Motor neuron (in vitro differentiated cells): ENCODE data around the gene SMPD1. TPM values are rescaled to one million over a fixed set of nuclear protein-coding genes. Genes with fewer than 3 reads are reported as not detected.
A peak's percentile ranks its signal among the peaks of the same experiment; 100 is the strongest.
"Not testable (repeated sequence)": the region's sequence is repeated elsewhere in the genome, so short reads cannot be mapped to it uniquely, and the experiment has no call there.

Source experiments
- ATAC-seq, 8 experiments: fragments of 200-7000 bp; cut with Tn5 transposase; replicated peaks in 6 of 8; 2 replicates each; pipeline ENCODE4 v1.8.0; 2021; ENCODE audit warnings: mild to moderate bottlenecking in 8 of 8, moderate library complexity in 8 of 8
- H3K27ac ChIP-seq, 2 donors: fragments of 250-450 bp; sonication (Bioruptor Pico); 2 replicates each; pipeline ENCODE4 v1.9.0; 2021; ENCODE audit warnings: antibody characterized with exemption in 2 of 2, mild to moderate bottlenecking in 2 of 2, moderate library complexity in 1 of 2
- H3K4me1 ChIP-seq, 2 donors: fragments of 250-450 bp; sonication (Bioruptor Pico); replicated peaks in 1 of 2; 2 replicates each; pipeline ENCODE4 v1.6.1; 2021; ENCODE audit warnings: antibody characterized with exemption in 2 of 2, mild to moderate bottlenecking in 2 of 2, moderate library complexity in 1 of 2
- H3K4me3 ChIP-seq, 5 donors: fragments of 250-450 bp; sonication (Bioruptor Pico); 2 replicates each; pipeline ENCODE4 v1.9.0; 2021; ENCODE audit warnings: antibody characterized with exemption in 5 of 5, mild to moderate bottlenecking in 5 of 5, moderate library complexity in 4 of 5
- WGBS, 10 experiments: fragments of 450-650 bp; shearing (Covaris generic); methylation state at CpG; one replicate each; pipeline ENCODE4 v1.0.0; 2022; 5-methylcytosine and 5-hydroxymethylcytosine counted together
- in situ Hi-C, 9 experiments: fragments of 400-800 bp; cut with MboI; loops; one replicate each; pipeline ENCODE4 v1.15.0; 2021; ENCODE audit warnings: low sequenced_read_pairs in 9 of 9, low pct_unique_long_range_greater_than_20kb in 2 of 9; ENCODE audit not compliant: unreplicated experiment in 9 of 9
- total RNA-seq, 8 experiments: library from RNA; unstranded; fragments of 300-600 nt; gene quantifications; 2 replicates each; pipeline versions ENCODE4 v1.2.3 to v1.2.4, GENCODE V29; 2022

SMPD1 gene
- total RNA-seq, 8 experiments from 2014 or later, result 14.4 to 75.1 (median 21.0) TPM

DNA sequence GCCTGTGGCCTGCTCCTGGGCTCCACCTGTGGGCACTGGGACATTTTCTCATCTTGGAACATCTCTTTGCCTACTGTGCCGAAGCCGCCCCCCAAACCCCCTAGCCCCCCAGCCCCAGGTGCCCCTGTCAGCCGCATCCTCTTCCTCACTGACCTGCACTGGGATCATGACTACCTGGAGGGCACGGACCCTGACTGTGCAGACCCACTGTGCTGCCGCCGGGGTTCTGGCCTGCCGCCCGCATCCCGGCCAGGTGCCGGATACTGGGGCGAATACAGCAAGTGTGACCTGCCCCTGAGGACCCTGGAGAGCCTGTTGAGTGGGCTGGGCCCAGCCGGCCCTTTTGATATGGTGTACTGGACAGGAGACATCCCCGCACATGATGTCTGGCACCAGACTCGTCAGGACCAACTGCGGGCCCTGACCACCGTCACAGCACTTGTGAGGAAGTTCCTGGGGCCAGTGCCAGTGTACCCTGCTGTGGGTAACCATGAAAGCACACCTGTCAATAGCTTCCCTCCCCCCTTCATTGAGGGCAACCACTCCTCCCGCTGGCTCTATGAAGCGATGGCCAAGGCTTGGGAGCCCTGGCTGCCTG, 1.4 kb downstream of the SMPD1 start:
- in situ Hi-C loops, result loop anchor here in 2 of 9 experiments (25.0 kb wide), 1 partner anchor 221 kb away; the partner anchor contains the start of genes ILK (in 2 of the 2), RRP8 (in 2 of the 2), TAF10 (in 2 of the 2) and TPP1 (in 2 of the 2)
- Histone ChIP-seq H3K4me3 (peak overlapping the region in 3 of 5 donors; percentile 66 to 87 (median 70)), H3K27ac (no peak overlapping the region), H3K4me1 (peaks cover 17 to 18% of the 10 kb centered on the region in 2 donors)
- ATAC-seq, result no peak
- WGBS, 10 experiments, result 90 to 100% (median 97%) methylated on average over 1 to 6 of the region's 18 CpGs; no CpG with 5 or more reads in 6 of the 10 experiments

DNA sequence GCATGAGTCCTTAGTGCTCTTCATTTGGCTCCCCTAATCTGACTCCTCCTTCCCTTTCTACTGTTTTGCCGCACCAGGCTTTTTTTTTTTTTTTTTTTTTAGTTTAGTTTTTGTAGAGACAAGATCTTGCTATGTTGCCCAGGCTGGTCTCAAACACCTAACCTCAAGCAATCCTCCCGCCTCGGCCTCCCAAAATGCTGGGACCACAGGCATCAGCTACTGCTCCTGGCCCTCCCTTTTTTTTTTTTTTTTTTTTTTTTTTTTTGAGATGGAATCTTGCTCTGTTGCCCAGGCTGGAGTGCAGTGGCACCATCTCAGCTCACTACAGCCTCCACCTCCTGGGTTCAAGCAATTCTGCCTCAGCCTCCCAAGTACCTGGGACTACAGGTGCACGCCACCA, 2.0 kb downstream of the SMPD1 start:
- not testable (repeated sequence) for ATAC-seq, H3K4me3 ChIP-seq, H3K27ac ChIP-seq
- H3K4me1 ChIP-seq, result peaks cover 17 to 18% of the 10 kb centered on the region in 2 donors
- 85 to 100% (median 97%) methylated on average over 1 to 3 of the region's 4 CpGs; no CpG with 5 or more reads in 5 of the 10 experiments for WGBS, 10 experiments
- in situ Hi-C loops, result loop anchor here in 2 of 9 experiments (25.0 kb wide), 1 partner anchor 220 kb away; the partner anchor contains the start of genes ILK (in 2 of the 2), RRP8 (in 2 of the 2), TAF10 (in 2 of the 2) and TPP1 (in 2 of the 2)

DNA sequence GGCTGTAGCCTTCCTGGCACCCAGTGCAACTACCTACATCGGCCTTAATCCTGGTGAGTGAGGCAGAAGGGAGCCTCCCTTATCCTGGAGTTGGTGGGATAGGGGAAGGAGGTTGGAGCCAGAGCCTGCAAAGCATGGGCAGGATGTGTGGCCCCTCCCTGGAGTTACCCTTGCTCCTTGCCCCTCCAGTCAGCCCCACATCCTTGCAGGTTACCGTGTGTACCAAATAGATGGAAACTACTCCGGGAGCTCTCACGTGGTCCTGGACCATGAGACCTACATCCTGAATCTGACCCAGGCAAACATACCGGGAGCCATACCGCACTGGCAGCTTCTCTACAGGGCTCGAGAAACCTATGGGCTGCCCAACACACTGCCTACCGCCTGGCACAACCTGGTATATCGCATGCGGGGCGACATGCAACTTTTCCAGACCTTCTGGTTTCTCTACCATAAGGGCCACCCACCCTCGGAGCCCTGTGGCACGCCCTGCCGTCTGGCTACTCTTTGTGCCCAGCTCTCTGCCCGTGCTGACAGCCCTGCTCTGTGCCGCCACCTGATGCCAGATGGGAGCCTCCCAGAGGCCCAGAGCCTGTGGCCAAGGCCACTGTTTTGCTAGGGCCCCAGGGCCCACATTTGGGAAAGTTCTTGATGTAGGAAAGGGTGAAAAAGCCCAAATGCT, 3.9 kb downstream of the SMPD1 start:
- in situ Hi-C loops, result loop anchor here in 2 of 9 experiments (25.0 kb wide), 1 partner anchor 218 kb away; the partner anchor contains the start of genes ILK (in 2 of the 2), RRP8 (in 2 of the 2), TAF10 (in 2 of the 2) and TPP1 (in 2 of the 2)
- peaks cover 10 to 13% of the 10 kb centered on the region in 2 donors for H3K4me1 ChIP-seq
- ATAC-seq, result no peak
- no peak overlapping the region for H3K27ac ChIP-seq
- 60 to 100% (median 95%) methylated on average over 1 to 5 of the region's 16 CpGs; no CpG with 5 or more reads in 6 of the 10 experiments for WGBS, 10 experiments
- H3K4me3 ChIP-seq, result no peak overlapping the region

DNA sequence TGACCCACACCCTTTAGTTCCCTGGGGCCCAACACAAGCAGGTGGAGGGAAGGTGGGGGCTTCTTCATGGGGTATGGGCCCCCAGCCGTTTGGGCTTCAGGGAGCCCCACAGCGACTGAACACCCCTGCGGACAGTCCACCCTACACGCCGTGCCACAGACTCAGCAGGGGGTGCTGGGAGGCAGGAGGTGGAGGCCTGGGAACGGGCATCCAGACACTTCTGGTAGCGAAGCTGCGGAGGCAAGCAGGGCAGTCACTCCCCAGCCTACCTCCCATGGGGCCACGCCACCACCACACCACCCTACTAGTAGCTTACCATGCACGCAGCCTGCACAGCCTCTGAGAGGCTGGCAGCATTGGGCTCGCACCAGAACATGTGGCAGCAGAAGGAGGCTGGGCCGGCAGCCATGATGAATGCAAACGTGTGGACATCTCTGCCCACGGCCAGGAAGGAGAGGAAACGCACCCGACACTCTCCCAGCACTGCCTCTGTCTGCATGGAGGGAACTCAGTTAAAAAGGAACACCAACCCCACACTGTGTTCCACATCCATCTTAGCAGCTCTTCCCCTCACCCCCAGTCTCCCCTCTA, 5.3 kb downstream of the SMPD1 start:
- ATAC-seq, result no peak
- Histone ChIP-seq H3K27ac (no peak overlapping the region), H3K4me3 (no peak overlapping the region), H3K4me1 (peaks cover 6 to 8% of the 10 kb centered on the region in 2 donors)
- in situ Hi-C loops, result loop anchor here in 2 of 9 experiments (25.0 kb wide), 1 partner anchor 217 kb away; the partner anchor contains the start of genes ILK (in 2 of the 2), RRP8 (in 2 of the 2), TAF10 (in 2 of the 2) and TPP1 (in 2 of the 2)
- 85 to 100% methylated on average over 1 to 3 of the region's 16 CpGs; no CpG with 5 or more reads in 8 of the 10 experiments for WGBS, 10 experiments

DNA sequence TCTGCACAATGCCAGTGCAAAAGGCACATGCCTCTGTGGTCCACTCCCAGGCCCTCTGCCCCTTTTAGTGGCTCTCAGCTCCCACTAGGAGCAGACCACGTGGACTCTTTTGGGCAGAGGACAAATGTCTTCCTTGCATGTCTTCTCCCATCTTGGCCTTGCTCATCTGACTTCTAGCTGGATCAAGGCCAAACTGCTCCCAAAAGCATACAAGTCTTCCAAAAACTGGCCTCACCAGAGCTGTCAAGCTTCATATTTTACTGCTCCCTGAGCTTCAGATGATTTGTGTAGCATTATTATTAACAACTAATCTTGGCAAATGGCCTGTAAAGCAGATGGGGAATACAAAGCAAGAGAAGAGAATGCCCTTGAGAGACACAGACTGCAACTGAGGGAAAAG, 6.9 kb downstream of the SMPD1 start:
- Histone ChIP-seq H3K4me1 (no peaks in the 10 kb centered on the region), H3K27ac (no peak overlapping the region), H3K4me3 (no peak overlapping the region)
- in situ Hi-C loops, result loop anchor here in 2 of 9 experiments (25.0 kb wide), 1 partner anchor 215 kb away; the partner anchor contains the start of genes ILK (in 2 of the 2), RRP8 (in 2 of the 2), TAF10 (in 2 of the 2) and TPP1 (in 2 of the 2)
- ATAC-seq, result no peak
- 60 to 100% (median 83%) methylated on average over 1 of the region's 1 CpG; no CpG with 5 or more reads in 7 of the 10 experiments for WGBS, 10 experiments

DNA sequence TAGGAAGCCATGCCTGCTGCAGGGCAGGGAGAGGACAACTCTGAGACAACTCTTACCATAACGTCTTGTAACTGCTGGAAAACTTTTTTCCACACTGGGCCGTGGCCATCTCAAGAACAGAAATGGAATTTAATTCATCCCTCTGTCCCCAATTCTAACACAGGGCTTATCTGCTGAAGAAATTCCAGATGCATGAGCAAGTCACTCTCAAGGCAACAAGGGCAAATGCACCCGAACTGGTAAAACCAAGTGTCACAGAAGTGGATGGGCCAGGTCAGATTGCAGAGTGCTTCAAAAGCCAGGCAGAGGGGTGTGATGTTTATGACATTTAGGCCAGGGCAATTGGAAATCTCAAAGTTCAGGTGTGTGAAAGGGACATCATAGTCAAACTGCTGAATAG, 7.4 kb downstream of the SMPD1 start:
- no peaks in the 10 kb centered on the region for H3K4me1 ChIP-seq
- in situ Hi-C loops, result loop anchor here in 2 of 9 experiments (25.0 kb wide), 1 partner anchor 215 kb away; the partner anchor contains the start of genes ILK (in 2 of the 2), RRP8 (in 2 of the 2), TAF10 (in 2 of the 2) and TPP1 (in 2 of the 2)
- no peak for ATAC-seq

DNA sequence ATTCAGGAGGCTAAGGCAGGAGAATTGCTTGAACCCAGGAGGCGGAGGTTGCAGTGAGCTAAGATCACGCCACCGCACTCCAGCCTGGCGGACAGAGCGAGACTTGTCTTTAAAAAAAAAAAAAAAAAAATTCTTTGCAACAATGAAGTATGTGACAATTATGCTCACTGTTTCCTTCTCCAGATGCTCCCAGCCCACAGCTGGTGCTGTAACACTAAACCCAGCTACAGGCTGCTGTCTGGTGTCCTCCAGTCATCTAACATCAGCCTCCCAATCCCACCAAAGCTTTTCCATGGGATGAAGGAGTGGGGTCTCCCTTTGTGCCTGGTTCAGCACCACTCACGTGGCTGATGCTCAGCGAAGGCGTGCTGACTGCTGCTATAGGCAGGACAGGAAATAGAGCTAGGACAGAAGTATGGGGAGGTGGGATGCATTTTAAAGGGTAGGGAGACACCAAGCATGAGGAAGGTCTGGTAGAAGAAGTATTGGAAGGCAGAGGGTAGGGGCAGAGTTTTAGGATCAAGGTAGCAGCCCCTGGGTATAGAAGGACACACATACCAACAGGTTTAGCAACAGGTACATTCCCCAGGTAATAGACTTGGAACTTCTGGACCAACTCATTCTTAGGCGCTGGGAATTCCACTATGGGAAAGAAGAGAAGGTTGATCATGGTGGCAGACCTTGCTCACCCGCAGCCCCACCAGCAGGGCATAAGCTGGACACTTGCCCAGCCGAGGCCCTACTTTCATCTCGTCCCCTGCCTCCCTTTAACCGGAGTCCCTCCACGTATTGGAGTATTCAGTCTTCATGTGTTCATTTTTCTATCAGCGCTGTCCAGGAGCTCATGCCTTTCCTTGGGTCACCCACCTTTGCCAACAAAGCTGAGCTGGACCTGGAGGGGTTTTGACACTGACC, 10.4 kb downstream of the SMPD1 start:
- ATAC-seq, result no peak
- no peak overlapping the region for H3K27ac ChIP-seq
- WGBS, 10 experiments, result 87 to 100% (median 93%) methylated on average over 1 to 8 of the region's 15 CpGs; no CpG with 5 or more reads in 1 of the 10 experiments
- H3K4me3 ChIP-seq, result no peak overlapping the region
- in situ Hi-C loops, result no loop called here
- H3K4me1 ChIP-seq, result peaks cover 15 to 16% of the 10 kb centered on the region in 2 donors

More for the DNA sequence above, 7.4 kb downstream of the SMPD1 start:
- Histone ChIP-seq H3K4me3 (no peak overlapping the region), H3K27ac (no peak overlapping the region)
- WGBS, 10 experiments, result 0 to 80% (median 67%) methylated on average over 1 to 3 of the region's 3 CpGs; no CpG with 5 or more reads in 3 of the 10 experiments

DNA sequence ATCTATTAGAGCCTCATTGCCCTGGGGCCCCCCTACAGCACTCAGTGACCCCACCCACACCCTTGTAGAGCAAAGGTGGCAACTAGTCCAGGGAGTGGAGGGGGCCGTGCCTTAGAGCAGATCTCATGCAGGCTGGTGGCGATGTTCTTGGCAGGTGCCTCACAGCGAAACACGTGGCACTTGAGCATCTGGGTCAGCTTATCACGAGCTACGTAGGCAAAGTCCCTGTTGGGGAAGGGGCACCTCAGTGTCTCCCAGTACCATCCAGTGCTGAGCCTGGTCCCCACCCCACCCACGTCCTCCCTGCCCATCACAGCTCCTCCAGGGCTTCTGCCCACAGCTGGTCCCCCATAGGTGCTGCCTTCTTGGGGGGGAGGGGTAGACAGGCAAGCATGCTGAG, 11.2 kb downstream of the SMPD1 start:
- peaks cover 15 to 24% of the 10 kb centered on the region in 2 donors for H3K4me1 ChIP-seq
- no peak overlapping the region for H3K27ac ChIP-seq
- WGBS, 10 experiments, result 80 to 100% (median 91%) methylated on average over 1 to 3 of the region's 7 CpGs; no CpG with 5 or more reads in 6 of the 10 experiments
- no peak overlapping the region for H3K4me3 ChIP-seq
- no peak for ATAC-seq
- in situ Hi-C loops, result no loop called here

DNA sequence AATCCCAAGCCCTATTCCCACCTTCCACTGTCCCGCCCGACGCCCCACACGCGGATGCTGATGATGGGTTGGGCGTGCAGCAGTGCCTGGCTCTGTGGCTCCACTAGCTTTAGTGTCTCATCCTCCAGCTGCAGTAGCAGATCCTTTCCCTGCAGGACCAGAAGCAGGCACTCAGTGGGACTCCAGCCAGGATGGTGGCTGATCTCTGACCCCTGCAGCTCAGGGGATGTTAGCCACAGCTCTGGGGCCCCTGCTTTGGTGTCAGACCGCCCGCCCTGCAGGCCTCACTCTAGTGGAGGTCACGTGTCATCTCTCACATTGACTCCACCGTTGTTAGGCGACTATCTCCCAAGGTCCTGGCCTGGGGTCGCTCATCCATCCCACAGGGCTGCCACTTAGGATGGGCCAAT, 11.8 kb downstream of the SMPD1 start:
- 67 to 80% methylated on average over 1 to 4 of the region's 12 CpGs; no CpG with 5 or more reads in 8 of the 10 experiments for WGBS, 10 experiments
- ATAC-seq, result no peak
- in situ Hi-C loops, result no loop called here
- Histone ChIP-seq H3K27ac (no peak overlapping the region), H3K4me1 (peaks cover 15 to 24% of the 10 kb centered on the region in 2 donors), H3K4me3 (no peak overlapping the region)

DNA sequence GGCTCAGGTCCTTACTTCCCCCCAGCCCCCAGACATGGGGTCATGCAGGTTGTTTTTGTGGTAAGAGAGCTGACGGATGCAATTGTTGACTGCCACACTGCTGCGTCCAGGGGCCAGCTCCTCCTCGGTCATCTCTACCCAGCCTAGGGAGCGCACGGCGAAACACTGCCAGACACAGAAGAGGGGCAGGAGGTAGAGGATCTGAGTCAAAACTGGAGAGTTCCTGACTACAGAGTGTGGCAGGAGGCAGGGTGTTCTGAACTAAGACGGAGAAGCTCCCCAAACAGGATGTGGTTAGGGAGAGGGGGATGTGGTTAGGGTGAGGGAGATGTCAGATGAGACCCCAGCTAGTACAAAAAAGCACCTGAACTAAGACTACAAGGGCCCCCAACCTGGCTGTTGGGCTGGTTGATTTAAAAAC, 12.3 kb downstream of the SMPD1 start:
- 60 to 100% (median 100%) methylated on average over 1 to 3 of the region's 7 CpGs; no CpG with 5 or more reads in 6 of the 10 experiments for WGBS, 10 experiments
- no peak overlapping the region for H3K4me3 ChIP-seq
- ATAC-seq, result no peak
- H3K4me1 ChIP-seq, result peaks cover 15 to 27% of the 10 kb centered on the region in 2 donors
- no peak overlapping the region for H3K27ac ChIP-seq
- in situ Hi-C loops, result no loop called here

DNA sequence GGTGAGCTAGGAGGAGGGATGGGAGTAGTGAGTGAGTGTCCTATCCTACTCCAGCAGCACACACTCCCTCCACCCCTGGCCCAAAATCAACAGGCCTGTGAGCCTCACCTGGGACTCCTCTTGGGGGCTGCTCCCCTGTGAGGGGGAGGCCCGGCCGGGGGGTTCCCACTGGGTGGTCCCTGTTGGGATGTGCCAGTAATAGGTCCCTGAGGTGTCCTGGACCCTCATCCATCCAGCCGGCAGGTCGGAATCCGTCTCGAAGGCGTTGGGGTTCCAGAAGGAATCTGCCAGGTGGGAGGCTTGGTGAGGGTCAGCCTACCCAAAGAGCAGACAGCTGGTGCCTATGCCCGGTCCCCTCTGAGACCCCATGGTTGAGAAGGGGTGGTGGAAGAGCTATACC, 13.3 kb downstream of the SMPD1 start:
- Histone ChIP-seq H3K4me1 (peaks cover 15 to 27% of the 10 kb centered on the region in 2 donors), H3K4me3 (no peak overlapping the region), H3K27ac (no peak overlapping the region)
- WGBS, 10 experiments, result 100% methylated on average over 2 of the region's 8 CpGs; no CpG with 5 or more reads in 9 of the 10 experiments
- in situ Hi-C loops, result no loop called here
- no peak for ATAC-seq
